Kidney glomerular epithelial cell (primary cell): Measurements from ENCODE around the gene ZNF77.
A peak's percentile ranks its signal among the peaks of the same experiment; 100 is the strongest.
"Not testable (repeated sequence)": the region's sequence is repeated elsewhere in the genome, so short reads cannot be mapped to it uniquely, and the experiment has no call there.

Experiments
- DNase-seq: peaks from one replicate; lab custom pipeline; 2025; lab: John Stamatoyannopoulos, UW

Gene ZNF77

DNA sequence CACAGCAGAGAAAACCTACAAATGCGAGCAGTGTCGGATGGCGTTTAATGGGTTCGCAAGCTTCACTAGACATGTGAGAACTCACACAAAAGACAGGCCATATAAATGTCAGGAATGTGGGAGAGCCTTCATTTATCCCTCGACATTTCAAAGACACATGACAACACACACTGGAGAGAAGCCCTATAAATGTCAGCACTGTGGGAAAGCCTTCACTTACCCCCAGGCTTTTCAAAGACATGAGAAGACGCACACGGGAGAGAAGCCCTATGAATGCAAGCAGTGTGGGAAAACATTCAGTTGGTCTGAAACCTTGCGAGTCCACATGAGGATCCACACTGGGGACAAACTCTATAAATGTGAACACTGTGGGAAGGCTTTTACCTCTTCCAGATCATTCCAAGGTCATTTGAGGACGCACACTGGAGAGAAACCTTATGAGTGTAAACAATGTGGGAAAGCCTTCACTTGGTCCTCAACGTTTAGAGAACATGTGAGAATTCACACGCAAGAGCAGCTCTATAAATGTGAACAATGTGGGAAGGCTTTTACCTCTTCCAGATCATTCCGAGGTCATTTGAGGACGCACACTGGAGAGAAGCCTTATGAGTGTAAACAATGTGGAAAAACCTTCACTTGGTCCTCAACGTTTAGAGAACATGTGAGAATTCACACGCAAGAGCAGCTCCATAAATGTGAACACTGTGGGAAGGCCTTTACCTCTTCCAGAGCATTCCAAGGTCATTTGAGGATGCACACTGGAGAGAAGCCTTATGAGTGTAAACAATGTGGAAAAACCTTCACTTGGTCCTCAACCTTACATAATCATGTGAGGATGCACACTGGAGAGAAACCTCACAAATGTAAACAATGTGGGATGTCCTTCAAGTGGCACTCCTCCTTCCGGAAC is 27.2 kb downstream of the ZNF77 start:
- DNase-seq = no peak

DNA sequence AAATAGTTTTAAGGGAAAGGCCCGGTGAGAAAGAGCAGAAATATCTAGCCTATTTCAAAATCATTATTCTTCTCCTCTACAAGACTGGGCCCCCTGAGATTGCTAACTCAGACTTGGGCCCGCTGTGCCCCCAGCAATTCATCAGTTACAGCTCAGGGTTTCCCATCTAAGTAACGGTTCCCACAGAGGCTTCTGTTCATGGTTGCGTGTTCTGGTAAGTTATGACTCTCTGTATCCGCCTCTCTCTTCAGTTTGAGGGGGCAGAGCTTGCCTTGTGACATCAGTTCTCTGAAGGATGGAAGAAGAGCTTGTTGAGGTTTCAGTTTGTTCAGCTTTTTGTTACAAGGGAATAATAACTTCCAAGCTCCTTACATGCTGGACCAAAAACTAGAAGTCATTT is 32.5 kb downstream of the ZNF77 start:
- DNase-seq = no peak

DNA sequence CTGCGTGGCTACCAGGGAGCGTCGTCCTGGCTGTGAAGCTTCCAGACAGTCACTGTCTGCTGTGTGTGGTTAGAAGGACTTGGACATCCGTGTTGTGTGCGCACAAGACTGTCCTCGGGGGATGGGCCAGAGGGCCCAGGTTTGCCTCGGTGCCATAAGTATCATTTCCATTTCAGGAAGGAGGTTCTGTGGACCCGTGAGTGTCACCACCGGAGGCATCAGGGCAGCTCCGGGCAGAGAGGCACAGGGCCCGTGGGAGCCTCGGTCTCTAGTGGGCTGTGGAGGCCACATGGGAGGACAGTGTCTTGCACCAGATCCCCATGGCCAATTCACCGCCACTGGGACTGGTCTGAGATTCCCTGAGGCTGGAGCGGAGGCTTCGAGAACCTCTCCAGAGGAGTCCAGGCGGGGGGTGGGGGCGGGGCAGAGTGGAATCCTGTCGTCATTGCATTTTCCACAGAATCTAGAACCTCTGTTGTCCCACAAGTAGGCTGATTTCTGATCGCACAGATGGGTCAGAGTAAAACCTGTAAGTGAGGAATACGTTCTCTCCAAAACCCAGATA is 38.1 kb downstream of the ZNF77 start:
- no peak for DNase-seq

DNA sequence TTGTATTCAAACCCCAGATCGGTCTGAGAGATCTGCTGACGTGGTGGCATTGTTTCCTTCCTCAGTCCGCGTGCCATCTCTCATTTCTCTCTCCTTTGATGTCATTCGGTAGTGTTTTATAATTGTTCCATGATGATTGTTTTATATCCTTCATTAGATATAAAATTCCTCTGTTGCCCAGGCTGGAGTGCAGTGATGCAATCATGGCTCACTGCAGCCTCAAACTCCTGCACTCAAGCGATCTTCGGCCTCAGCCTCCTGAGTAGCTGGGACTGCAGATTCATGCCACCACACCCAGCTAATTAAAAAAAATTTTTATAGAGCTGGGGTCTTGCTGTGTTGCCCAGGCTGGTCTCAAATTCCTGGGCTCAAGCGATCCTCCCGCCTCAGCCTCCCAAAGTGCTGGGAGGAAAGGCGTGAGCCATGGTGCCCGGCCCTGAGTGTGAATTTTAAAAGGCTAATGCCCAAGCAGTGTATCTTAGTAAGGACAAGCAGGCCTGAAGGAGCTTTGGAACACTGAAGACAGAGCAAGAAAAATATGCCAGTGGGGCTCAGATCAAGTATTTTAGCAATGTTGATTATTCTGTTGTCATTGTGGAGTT is 38.8 kb downstream of the ZNF77 start:
- DNase-seq = no peak

DNA sequence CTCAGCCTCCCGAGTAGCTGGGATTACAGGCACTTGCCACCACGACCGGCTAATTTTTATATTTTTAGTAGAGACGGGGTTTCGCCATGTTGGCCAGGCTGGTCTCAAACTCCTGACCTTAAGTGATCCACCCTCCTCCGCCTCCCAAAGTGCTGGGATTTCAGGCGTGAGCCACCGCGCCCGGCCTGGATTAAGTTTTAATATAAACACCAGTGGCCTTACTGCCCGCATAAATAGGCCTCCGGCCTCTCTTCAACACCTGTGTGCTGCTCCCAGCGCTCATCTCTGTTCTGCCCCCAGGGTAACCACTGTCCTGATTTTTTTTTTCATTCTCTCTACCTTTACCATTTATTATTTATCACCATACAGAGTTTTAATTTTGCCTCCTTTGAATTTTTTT is 41.4 kb downstream of the ZNF77 start:
- DNase-seq = not testable (repeated sequence)

DNA sequence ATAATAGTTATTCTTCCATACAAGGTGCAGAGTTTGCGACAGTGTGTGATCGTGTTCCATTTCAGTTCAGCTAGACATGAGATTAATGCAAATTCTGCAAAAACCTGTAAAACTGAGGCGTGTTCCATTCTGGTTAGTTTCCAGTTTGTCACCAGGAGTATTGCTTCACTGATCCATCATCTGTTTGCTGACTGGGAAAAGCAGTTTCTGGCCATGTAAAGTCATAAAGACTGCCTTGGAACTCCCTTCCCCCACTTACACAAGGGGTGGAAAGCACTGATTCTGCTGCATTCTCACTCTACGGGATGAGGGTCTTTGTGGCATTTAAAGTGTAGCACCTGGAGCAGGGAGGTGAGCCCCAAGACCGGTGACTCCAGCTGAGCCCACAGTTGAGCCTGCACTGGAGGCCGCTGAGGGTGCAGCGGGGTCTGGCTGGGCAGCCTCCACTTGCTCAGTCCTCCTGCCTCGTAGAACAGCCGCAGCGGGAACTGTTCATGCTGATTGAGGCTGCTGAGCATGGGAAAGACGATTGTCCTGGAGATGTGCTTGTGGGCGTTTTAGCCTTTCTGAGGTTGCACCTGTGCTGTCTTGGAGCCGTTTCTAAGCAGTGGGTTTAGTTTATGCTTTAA is 42.1 kb downstream of the ZNF77 start:
- DNase-seq = no peak

DNA sequence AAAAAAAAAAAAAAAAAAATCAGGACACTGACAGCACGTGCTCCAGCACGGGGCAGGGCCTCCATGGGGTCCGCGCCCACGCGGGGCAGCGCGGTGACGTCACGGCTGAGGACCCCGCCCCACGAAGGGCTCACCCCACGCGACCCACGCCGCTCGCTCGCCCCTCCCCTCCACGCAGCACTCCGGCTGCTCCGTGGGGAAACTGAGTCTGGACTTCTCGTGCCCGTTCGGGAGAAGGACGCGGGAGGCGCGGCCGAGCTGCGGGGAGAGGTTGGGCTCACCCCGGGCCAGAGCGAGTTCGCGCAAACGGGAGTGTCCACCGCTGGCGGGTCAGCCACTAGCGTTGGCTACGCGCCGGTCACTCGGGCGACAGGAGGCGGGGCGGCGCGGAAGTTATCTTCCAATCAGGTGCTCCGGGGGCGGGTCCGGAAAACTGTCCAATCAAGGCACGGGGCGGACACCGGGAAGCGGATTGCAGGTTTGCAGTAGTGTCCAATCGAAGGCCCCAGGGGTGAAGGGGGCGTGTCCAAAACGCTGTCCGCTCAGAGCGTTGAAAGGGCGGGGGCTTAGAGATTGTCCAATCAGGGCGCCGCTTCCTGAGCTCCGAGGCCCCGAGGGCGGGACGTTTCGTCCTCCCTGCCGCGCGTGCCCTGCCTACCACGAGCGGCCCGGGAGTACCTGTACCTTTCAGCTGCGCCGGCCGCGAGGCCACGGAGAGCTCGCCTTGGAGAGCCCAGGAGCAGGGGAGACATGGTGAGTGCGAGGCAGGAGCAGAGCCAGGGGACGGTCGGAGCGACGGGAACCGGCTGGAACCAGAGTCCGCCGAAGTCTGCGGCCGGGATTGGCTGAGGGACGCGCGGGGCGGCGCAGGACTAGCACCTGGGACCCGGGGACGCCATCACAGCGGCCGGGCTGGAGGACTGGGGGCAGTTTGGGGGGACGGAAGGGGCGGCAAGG is 44.2 kb downstream of the ZNF77 start, which contains the start of gene ZNF57:
TSS of gene ZNF57 (plus strand) at position 633 of the 957 bp plus-strand sequence. CDS start at position 751, 118 bp downstream.
- peak; percentile 97 for DNase-seq

DNA sequence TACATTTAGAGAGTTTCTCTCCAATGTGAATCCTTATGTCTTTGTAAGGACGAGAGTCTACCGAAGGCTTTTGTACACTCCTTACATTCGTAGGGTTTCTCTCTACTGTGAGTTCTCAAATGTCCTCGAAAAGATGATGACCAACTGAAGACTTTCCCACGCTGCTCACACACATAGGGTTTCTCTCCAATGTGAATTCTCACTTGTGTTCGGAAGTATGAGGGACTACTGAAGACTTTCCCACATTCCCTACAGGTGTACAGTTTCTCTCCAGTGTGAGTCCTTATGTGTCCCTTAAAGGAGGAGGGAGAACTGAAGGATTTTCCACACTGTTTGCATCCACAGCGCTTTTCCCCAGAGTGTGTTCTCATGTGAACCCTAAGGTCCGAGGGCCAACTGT is 48.1 kb downstream of the ZNF77 start:
- DNase-seq = no peak

DNA sequence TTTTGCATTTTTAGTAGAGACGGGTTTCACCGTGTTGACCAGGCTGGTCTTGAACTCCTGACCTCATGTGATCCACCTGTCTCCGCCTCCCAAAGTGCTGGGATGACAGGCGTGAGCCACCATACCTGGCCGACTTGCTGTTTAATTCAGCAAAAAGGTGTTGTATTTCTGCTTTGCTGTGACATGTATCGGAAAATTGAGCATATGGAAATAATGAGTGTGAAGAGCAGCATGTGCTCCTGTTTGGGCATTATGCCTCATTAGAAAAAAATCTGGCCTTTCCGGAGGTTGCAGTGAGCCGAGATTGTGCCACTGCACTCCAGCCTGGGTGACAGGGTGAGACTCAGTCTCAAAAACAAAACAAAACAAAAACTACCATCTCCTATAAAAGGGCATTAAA is 54.2 kb downstream of the ZNF77 start:
- DNase-seq = not testable (repeated sequence)

DNA sequence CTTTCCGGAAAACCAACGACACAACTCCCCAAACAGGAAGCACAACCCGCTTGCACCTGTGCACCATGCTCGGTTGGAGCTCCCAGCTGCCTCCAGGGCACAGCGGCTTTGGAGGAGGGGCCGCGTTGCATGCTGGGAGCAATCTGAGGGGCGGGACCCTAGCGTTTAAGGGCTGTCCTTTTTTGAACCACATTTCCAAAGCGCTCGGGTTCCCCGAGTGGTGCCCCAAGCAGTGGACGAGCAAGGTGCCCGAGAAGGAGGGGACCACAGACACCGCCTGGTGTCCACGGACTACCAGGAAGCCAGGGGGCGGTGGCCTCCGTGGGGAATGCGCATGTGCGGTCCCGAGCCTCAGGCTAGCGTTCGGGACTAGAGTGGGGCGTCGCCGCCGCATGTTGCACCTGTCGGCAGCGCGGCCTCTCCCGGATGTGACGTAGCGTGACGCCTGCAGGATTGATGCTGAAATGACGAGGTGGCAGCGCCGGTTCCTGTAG is 56.0 kb downstream of the ZNF77 start:
- DNase-seq = no peak

DNA sequence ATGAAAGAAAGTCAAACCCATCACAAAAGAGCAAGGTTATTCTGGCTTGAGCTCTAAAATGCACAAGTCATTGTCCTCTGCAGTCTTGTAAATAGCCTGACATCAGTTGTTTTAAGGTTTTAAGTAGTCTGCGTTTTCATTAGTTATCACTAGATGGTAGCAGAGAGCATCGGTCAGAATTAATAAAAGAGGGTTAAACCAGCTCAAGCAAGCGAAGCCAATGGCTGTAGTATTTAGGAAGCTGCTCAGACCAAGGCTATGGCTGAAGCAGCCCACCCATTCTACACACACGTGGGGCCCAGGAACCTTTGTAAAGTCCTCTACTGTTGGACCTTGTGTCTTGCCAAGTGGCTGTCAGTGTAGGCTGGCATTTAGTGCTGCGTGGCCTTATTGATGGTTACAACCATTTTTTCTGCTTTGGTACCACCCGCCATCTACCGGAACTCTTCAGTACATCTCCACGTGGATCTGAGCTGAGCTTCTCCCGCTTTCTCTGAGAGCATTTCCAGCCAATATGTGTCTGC is 57.3 kb downstream of the ZNF77 start:
- peak; percentile 71 for DNase-seq

DNA sequence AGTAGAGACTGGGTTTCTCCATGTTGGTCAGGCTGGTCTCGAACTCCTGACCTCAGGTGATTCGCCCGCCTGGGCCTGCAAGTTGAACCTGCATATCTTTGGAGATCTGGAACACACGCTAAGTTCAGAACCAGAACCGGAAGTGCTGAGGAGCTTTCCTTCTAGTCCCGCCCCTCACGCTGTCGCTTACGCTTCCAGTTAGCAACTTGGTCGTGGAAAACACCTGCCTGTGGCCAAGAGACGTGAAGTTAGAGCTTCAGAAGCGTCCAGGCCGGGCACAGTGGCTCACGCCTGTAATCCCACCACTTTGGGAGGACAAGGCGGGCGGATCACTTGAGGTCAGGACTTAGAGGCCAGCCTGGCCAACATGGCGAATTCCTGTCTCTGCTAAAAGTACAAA is 59.0 kb downstream of the ZNF77 start:
- no peak for DNase-seq

DNA sequence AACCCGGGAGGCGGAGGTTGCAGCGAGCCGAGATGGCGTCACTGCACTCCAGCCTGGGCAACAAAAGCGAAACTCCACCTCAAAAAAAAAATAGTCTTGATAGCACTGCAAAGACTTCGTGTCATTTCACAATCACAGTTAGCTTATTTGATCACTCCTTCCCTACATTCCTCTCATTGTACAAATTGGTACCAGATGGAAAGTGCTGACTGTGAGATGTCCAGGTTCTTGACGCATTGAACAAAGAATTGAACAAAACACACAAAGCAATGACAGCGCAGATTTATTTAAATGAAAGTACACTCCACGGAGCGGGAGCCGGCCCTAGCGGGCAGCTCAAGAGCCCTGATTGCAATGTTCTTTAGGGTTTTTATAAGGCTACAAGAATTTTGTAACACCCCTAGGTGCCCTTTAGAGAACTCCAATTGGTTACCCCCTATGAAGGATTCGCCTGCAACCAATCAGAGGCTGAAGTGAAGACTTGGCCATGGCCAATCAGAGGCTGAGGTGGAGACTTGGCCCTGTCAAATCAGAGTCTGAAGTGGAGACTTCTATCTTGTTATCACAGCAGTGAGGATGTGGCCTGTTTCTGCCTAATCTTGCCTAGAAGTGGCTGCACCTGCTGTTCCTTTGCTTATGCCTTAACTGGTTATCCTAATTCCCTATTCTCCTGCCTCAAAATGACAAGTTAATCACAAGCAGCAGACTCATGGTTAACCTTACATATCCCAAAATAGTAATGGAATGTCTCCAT is 60.9 kb downstream of the ZNF77 start:
- no peak for DNase-seq
